C1 segment of cervical spinal cord (tissue), 14 donors: ENCODE results near the gene ST6GALNAC5.
"Not testable (repeated sequence)": the region's sequence is repeated elsewhere in the genome, so short reads cannot be mapped to it uniquely, and the experiment has no call there.

ENCODE experiments used
- DNase-seq, 14 donors: peaks; one replicate each; lab custom pipeline; 2025; lab: John Stamatoyannopoulos, UW

The ST6GALNAC5 gene

DNA sequence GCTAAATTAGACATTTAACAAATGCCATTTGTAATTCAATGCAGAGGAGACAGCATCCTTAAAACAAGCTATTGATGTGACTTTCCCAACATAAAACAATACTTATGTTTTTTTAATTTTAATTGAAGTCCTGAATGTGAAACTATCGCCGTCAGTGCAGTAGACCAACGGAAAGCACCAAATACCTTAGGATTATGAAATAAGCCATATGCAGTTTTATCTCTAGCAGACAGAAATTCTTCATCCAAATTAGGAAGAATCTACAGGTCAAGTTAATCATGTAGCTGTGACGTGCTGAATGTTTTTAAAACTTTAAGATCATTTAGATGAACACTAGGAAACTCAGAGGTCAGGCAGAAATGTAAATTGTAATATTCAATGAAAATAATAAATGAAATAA lies 714 bp upstream of the ST6GALNAC5 start:
- DNase-seq, result no peak

DNA sequence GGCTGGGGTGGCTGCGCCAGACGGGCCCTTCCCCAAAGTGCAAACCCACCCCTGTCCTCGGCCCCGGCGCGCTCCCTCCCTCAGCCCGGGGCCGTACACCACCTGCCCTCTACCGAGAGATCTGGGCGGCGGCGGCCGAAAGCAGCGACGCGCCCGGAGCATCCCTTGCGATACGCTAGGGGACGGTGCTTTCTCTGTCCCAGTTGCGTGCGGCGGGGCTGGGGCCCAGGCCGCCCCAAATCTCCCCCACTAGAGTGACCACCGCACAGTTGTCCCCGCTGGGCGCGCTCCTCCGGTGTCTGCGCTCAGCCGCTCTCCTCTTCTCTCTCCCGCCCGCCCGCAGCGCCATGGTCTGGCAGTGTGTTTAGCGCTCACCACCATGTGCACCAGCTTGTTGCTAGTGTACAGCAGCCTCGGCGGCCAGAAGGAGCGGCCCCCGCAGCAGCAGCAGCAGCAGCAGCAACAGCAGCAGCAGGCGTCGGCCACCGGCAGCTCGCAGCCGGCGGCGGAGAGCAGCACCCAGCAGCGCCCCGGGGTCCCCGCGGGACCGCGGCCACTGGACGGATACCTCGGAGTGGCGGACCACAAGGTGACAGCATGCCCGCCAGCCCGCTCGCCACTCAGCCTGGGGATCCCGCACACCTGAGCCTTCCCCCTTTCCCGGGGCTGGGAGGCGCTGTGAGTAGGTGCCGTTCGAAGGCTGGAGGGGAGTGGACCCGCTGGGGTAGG lies 1.0 kb downstream of the ST6GALNAC5 start:
- peak in 6 of 14 donors; percentile 3 to 27 (median 16) for DNase-seq

GRCh38 chr1:76868916-76869315 lies 1.6 kb downstream of the ST6GALNAC5 start:
- DNase-seq, result no peak

DNA sequence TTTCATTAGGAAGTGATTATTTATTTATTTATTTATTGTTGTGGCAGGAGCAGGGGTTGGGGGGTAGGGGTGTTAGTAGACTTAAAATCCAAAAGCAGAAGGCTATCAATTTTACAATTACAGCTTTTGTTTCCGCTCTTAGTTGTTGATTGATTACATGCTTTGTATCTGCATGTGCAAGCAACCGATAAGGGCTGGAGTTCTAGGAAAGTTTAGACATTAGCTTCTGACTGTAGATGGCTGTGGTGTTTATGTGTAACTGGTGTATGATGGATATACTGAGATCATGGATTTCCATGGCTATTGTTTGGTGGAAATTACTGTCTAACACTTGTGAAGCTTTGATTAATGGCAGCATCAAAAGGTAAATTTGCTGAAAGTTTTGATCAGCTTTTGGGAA lies 2.8 kb downstream of the ST6GALNAC5 start:
- DNase-seq, result no peak

GRCh38 chr1:76871355-76871974 lies 4.2 kb downstream of the ST6GALNAC5 start:
- no peak for DNase-seq

DNA sequence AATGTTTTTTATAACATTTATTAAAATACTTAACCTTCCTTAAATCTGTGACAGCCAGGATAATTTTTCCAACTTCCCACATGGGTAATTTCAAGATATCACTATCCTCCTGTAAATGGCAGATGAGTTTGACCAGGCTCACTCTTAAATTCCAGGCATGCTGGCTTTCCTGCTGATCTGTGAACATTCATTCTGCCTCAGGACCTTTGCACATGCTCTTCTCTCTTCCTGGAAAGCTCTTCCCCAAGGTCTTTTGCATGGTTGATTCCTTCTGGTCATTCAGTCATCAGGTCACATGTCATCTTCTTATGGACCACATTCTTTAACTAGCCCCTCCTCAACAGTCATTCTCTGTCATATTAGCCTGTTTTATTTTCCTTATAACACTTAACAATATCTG lies 5.7 kb downstream of the ST6GALNAC5 start:
- DNase-seq, result no peak

DNA sequence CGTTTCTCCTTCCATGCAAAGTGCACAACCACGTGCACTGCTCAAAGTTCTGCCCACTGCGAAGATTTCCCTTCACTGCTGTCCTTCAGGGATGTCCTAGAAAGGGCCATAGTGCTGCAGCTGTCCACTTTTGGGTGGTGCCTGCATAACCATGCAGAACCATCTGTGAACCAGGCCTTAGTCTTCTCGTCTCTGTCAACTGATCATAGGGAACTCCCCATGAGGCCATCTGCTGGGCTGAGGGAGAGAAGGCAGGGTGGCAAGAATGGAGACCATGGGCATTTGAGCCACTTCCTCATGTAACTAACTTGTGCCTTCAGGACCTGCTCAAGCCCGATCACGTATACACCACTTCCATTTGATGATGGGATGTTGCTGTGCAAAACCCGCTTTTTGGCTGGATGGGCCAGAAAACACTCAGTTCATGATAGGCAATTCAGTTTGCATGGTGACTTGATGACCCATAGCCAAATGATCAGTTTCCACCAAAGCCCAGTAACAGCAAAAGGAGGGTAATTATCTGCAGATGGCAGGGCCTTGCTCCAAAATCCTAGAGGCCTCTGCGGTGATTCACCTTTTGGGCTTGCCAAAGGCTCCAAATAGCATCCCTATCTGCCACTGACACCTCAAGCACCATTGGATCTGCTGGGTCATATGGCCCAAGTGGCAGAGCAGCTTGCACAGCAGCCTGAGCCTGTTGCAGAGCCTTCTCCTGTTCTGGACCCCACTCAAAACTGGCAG lies 9.5 kb downstream of the ST6GALNAC5 start:
- DNase-seq, result no peak

- not testable (repeated sequence) for DNase-seq
These were observed 11.7 kb downstream of the ST6GALNAC5 start for GRCh38 chr1:76879014-76879413.

- DNase-seq, result no peak
These were observed 14.5 kb downstream of the ST6GALNAC5 start for GRCh38 chr1:76881762-76882161.

GRCh38 chr1:76891931-76892622 lies 24.8 kb downstream of the ST6GALNAC5 start:
- DNase-seq, result no peak

GRCh38 chr1:76892675-76893074 lies 25.4 kb downstream of the ST6GALNAC5 start:
- no peak for DNase-seq

DNA sequence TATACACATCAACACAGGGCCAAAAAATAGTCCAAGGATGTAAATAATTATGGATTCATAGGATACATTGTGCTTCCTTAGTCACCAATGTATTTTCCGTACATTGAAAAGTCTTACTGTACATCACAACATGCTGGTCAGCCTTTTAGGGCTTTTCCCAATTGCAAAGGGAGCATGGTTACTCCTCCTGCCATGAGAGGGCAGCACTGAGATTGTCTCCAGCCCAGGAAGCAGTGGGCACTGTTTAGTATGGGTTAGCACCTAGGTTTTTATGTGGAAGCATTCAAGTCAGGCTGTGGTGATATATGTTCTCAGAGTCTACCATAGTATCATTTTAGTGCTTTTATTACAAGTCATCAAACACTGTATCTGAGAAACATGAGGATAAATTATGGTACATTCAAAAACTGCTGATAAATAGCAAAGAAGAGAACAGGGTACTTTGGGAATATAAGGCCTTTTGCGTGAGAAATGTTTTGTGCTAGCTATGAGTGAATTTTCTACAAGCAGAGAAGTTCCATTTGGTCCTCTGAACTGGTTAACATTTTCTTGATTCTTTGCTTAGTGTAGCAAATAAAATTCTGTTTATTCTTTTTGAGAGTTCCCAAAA lies 34.0 kb downstream of the ST6GALNAC5 start:
- DNase-seq, result peak in 1 of 14 donors; percentile 7

DNA sequence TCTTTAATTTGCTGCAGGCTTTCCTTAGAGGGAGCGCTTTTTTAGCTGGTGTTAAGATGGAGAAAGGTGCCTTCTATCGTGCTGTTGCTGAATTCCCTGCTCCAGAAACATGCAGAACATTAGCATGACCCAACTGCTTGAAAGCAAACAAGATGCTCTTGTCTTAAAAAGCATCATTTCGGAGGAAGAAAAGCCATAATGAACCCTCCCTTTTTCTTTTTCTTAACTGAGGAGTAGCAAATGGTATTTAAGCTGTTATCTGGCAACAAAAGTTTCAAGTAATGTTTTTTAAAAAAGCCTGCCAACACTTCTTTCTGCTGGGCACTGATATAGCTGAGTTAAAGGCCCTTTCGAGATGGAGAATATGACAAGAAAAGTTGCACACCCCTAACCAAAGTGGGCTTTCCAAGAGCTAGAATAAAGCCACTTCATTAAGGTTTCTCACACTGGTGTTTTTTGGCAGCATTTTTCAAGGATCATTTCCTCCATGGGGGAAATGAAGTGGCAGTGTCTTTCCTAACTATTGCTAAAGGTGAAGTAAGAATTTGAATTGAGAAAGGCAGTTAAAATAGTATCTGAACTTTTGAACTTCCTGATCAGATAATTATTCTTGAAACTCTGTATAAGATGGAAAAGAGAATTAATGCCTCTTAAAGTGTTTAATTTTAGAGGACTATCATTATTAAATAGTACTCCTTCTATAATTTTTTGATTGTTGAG lies 38.8 kb downstream of the ST6GALNAC5 start:
- DNase-seq, result no peak

- DNase-seq, result no peak
These were observed 42.0 kb downstream of the ST6GALNAC5 start for GRCh38 chr1:76909311-76909710.

DNA sequence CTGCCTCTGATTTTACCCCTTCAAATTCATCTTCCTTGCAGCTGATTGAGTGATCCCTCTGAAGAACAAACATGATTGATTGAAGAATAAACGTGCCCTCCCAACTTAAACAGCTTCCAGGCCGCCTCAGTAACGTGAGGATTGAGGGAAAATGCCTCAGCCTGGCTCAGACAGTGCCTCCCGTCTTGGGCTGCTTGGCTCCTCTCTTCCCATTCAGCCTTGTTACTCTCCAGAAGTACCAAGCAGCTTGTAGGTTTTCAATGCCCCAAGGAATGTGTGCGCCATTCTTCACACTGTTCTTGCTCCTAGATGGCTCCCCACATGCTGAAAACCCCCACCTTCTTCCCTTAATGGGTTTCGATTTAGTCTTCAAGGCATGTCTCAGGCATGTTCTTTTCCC lies 51.8 kb downstream of the ST6GALNAC5 start:
- no peak for DNase-seq

DNA sequence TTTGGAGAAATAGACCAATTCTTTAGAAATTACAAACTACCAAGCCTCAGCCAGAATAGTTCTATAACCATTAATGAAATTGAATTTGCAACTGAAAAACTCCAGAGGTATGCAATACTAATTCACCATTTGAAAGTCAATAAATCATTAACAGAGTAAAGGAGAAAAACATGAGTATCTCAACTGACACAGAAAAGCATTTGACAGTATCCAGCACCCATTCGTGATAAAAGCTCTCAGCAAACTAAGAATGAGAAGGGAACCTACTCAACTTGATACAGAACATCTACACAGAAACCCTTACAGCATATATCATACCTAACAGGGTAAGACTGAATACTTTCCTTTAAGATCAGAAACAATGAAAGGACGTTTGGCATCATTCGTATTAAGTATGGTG lies 54.3 kb downstream of the ST6GALNAC5 start:
- no peak for DNase-seq

DNA sequence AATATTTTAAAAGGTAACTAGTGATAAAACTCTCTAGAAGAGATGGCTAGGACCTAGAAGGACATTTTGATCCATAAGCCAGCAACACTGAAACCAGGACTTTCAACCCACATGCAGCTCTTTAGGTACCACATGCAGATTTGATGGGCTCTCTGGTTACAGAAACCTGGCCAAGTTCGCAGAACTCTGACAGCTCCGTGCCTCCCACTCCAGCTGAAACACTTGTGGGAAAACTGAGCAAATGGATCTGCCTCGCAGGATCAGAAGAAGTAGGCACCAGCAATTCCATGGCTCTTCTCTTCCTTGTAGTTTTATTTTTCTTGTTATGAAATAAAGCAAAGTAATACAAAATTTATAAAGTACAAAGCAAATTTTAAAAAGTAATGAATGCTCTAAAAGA lies 58.5 kb downstream of the ST6GALNAC5 start:
- no peak for DNase-seq

DNA sequence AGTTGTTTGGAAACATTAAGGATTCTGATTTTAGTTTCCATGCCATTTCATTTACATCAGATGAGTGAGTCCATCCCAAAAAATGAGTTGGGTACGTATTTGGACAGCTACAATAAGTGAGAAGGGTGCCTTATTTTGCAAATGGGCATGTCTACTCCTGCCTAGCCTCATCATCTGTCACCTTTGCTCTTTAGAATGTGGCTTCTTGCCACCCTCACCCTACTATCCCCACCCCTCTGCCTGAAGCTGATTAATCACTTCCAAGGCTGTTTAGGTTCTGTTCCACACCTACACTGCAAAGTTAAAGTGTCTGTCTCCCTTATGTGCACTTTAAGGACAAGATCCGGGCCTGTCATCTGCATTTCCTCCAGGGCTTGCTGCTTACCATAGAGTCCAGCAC lies 61.2 kb downstream of the ST6GALNAC5 start:
- no peak for DNase-seq

- no peak for DNase-seq
These were observed 61.9 kb downstream of the ST6GALNAC5 start for GRCh38 chr1:76929136-76929535.

DNA sequence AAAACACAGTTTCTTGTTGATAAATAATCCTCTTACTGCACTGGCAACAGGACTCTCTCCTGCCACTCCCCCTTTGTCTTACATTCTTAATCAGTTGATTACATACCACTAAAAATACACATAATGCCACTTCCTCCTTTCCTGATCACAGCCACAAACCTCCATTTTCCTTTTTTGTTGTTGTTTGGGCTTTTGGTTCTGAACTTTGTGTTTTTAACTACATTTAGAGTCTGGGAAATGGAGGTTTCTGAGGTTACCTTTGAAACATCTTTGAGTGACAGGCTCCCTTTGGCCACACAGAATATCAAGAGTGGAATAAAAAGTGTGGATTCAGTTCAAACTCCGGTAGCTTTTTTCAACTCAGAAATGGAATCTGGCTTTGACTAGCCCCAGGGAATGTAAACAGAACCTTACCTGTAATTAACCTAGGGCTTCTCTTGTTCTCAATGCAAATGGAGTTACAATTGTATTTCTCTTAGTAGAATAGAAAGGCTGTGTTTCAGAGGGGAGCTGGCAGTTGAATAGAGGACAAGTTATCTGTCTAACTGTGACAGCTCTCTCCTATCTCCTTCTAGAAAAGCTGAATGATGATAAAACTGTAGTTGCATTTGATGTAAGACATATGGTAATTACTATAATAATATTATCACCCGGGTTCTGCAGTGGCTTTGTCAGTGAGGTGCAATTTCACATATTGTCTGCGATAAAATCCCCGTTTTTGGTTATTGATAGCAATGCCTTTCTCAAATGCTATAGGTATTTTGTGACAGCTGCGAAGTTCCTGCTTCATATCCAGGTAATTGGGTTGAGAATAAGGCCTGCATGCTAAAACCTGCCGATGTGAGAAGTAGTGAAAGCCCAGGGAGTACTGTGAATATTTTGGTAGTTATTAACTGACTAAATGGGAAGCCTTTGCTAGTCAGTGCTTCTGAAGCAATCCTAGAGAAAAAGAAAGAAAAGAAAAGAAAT lies 66.9 kb downstream of the ST6GALNAC5 start:
- DNase-seq, result no peak
